ENCODE results near the gene RDH14.

DNA sequence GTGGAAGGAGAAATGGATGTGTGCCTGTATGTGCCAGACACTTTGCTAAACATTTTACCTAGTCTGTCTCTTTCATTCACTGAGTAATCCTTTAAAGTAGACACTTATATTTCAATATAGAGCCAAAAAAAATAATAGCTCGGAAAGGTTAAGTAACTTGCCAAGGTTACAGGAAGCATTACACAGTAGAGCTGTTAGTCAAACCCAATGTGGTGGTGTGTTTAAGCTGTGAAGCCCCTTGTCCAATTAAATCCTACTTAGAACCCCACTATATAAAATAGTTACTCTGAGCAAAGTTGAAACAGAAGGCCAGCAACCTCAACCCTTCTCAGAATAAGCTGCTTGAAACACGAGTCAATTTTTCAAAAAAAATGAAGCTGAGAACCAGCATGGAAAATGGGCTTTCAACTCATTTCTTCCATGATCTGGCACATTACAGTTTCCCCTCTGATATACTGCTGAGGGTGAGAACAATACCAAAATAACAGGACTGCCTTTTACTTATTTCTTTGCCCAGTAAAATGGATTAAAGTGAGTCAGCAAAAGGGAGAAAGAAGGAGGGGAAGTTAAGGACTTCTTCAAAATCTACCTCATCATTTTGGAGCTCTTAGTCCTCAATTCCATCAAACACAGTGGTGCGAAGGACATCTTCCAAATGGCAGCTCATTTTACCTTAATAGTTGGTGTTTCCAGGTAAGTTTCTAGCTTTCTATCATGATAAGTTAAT lies 7.9 kb downstream of the RDH14 start:
- no peak for TF ChIP-seq YY1 (IDR thresholded peaks at IDR 0.05; ENCODE audit: insufficient read depth, insufficient read length)
- no peak for TF ChIP-seq SUZ12 (IDR thresholded peaks at IDR 0.05; ENCODE audit: extremely low read depth, insufficient read depth, insufficient read length)
- TF ChIP-seq ZNF274 (IDR thresholded peaks at IDR 0.05; ENCODE audit: low read depth, low read length): no peak
